GF-D8 (cell line): ENCODE results near the gene KIAA0825.
"Not testable (repeated sequence)": the region's sequence is repeated elsewhere in the genome, so short reads cannot be mapped to it uniquely, and the experiment has no call there.

Experiments
- DNase-seq: peaks from one replicate; lab custom pipeline; 2025; lab: John Stamatoyannopoulos, UW

Gene KIAA0825

DNA sequence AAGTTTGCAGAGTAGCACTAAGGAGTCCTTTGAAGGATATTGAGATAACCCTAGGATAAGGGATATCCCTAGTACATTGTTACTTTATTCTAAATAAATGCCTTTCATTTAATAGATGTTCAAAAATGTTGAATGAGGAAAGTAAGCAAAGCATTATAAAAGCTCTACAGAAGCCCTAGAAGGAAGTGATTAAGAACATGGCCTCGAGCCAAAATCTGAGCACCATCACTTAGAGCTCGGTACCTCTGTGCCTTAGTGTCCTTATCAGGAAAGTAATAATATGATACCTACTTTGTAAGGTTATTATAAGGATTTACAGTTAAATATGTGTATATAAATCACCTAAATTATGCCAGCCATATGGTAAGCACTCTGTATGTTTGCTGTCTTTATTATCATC lies 242.6 kb downstream of the KIAA0825 start:
- no peak for DNase-seq

GRCh38 chr5:94374336-94374735 lies 244.1 kb downstream of the KIAA0825 start:
- DNase-seq, result no peak

GRCh38 chr5:94367900-94368299 lies 250.5 kb downstream of the KIAA0825 start:
- no peak for DNase-seq

DNA sequence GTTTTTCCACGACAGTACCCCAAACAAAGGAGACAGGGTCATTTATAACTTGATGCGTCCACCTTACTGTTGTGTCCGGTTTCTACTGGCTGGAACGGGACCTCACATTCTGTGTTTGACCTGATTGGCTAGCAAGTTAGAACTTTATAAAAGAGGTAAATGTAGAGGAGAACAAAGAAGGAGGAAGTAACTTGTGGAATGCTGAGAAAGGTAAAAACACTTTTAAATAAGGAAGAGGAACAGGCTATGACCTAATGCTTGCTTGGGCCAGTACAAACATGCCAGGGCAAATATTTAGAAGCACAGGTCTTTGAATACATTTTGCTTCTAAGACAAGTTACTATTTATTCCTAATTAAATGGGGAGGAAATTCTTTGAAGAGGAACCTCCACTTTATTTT lies 251.6 kb downstream of the KIAA0825 start:
- DNase-seq, result no peak

DNA sequence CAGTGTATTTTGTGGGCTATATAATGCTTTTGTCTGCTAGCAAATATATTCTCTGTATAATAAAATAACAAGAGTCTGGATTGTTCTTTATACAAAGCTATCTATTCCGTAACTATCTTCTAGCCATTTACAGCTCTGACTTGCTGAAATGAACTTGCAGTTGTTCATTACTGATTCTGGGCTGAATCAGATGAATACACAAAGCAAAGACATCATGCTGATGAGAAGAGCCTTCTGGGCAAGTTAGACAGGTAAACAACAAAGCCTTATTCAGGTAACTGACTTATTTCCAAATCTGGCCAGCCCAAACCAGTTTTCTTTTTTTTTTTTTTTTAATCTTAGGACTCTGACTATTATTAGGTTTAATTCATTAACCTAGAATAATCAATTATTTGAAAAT lies 255.5 kb downstream of the KIAA0825 start:
- no peak for DNase-seq

GRCh38 chr5:94361832-94362796 lies 256.3 kb downstream of the KIAA0825 start:
- no peak for DNase-seq

DNA sequence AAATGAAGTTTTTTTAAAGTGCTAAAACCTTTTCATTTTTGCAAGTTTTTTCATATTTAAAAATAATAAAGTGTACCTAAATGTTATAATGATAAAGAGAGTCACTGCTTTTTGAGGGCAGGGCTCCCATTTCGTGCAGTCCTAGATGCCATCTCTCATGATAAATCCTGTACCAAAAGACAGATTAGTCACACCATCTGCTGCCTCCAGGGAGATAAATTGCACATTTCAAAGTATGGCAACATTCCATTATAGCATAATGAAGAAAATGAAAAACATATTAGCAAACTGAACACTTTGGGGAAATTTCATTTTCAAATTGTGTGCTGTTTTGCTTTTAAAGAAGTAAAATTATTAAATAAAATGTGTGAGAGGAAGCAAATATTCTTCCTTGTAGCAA lies 257.2 kb downstream of the KIAA0825 start:
- DNase-seq, result no peak

DNA sequence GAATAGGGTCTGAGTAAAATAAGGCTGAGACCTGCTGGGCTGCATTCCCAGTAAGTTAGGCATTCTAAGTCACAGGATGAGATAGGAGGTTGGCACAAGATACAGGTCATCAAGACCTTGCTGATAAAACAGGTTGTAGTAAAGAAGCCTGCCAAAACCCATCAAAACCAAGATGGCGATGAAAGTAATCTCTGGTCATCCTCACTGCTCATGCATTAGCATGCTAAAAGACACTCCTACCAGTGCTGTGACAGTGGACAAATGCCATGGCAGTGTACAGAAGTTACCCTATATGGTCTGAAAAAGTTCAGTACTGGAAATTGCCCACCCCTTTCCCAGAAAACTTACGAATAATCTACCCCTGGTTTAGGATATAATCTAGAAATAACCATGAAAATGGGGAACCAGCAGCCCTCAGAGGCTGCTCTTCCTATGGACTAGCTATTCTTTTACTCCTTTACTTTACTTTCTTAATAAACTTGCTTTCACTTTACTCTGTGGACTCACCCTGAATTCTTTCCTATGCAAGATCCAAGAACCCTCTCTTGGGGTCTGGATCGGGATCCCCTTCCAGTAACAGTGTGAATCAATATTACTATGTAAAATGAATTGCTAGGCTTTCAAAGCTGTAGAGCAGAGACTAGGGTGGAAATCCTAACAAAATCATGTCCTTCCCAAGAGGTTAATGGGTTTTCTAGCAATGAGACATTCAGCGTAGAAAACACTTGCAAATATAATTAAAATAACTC lies 257.8 kb downstream of the KIAA0825 start:
- no peak for DNase-seq

DNA sequence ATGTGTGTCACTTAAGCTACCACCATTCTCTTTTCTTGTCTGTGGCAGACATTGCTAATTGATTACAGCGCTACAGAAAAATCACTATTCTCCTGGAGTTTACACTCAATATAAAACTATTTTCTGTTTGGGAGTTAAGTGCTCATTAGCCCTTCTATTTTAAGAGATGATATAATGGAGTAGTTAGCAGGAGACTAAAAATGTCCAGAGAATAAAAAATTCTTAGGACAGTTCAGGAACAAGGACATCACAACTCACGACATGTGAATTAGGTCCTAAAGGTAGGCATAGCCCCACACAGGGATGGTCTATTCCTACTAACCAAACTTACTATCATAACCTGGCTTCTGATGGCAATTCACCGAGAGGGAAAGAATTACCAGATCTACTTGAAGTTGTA lies 258.5 kb downstream of the KIAA0825 start:
- no peak for DNase-seq

- DNase-seq, result no peak
Observed at GRCh38 chr5:94355811-94356210, 262.6 kb downstream of the KIAA0825 start.

- not testable (repeated sequence) for DNase-seq
Observed at GRCh38 chr5:94354837-94355485, 263.4 kb downstream of the KIAA0825 start.

GRCh38 chr5:94353605-94354004 lies 264.8 kb downstream of the KIAA0825 start:
- no peak for DNase-seq

DNA sequence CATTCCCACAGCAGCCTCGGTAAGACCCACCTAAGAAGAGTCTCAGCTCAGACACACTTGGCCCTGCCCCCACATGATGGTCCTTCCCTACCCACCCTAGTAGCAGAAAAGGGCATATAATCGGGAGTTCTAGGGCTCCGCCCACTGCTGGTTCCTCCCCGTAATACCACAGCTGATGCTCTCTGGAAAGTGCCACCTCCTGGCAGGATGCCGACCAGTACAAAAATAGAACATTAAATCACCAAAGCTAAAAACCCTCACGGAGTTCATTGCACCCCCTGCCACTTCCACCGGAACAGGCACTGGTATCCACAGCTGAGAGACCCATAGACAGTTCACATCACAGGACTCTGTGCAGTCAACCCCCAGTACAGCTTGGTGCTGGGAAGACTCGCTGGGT lies 271.3 kb downstream of the KIAA0825 start:
- DNase-seq, result no peak

- DNase-seq, result no peak
Observed at GRCh38 chr5:94345257-94345656, 273.1 kb downstream of the KIAA0825 start.

- DNase-seq, result no peak
Observed at GRCh38 chr5:94337617-94338016, 280.8 kb downstream of the KIAA0825 start.

DNA sequence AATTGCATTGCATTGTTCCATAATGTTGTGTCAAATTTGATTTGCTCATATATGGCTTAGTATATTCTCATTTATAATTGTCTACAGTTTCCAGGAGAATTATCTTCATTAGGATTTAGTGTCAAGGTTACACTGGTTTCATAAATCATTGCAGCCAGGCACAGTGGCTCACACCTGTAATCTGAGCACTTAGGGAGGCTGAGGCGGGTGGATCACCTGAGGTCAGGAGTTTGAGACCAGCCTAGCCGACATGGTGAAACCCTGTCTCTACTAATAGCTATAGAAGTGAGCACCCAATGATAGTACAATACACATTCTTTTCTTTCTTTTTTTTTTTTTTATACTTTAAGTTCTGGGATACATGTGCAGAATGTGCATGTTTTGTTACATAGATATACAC lies 282.5 kb downstream of the KIAA0825 start:
- DNase-seq, result no peak

GRCh38 chr5:94329115-94329514 lies 289.3 kb downstream of the KIAA0825 start:
- DNase-seq, result no peak

GRCh38 chr5:94326586-94326985 lies 291.8 kb downstream of the KIAA0825 start:
- no peak for DNase-seq

- DNase-seq, result no peak
Observed at GRCh38 chr5:94316916-94317838, 301.2 kb downstream of the KIAA0825 start.

DNA sequence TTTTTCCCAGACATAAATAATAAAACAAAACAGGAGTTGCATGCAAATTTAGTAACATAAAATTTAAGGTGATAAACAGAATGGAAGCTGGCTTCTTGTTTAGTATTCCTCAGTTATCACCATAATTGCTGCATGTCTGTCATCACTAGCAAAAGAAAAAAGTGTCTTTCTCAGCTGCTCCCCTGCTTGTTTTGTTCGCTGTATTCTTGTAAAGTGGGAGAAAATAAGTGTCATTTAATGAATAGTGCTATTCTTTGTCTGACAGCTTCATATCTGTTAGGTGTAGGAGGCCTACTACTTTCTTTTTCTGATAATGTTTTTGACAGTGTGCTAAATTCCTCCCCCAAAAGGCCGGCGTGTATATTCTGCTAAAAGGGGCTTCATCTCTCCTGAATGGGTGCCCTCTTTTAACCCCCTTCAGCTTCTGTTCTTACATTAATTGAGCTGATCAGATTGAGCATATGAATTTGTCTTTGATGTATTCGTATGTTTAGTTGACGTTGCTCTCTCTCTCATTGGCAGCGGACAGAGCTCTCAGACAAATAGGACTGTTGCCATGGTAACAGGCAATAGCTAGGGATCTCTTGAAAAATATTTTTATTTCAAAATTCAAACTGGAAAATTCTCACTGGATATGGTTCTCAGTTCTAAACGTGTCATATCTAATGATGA lies 303.8 kb downstream of the KIAA0825 start:
- no peak for DNase-seq

- DNase-seq, result no peak
Observed at GRCh38 chr5:94313696-94314095, 304.7 kb downstream of the KIAA0825 start.
